H9 (cell line): Measurements from ENCODE around the gene MYH11. TPM values are rescaled to one million over a fixed set of nuclear protein-coding genes. Genes with fewer than 3 reads are reported as not detected.

Experiments used
- DNase-seq: peaks from one replicate; pipeline ENCODE4 v3.0.0-alpha.2; 2017
- H2AFZ ChIP-seq: one replicate; pipeline ENCODE4 v1.6.1; 2013; ENCODE audit warnings: mild to moderate bottlenecking, low read length, control low read depth, moderate library complexity
- H2AK5ac ChIP-seq: 2 replicates; pipeline ENCODE4 v1.6.1; 2013; ENCODE audit warnings: low read length, control low read depth, mixed read lengths; ENCODE audit not compliant: insufficient read length
- H2BK120ac ChIP-seq: one replicate; pipeline ENCODE4 v1.6.1; 2013; ENCODE audit warnings: low read depth, mild to moderate bottlenecking, low read length, control low read depth, inconsistent platforms; ENCODE audit not compliant: poor library complexity, severe bottlenecking
- H2BK12ac ChIP-seq: 2 replicates; pipeline ENCODE4 v1.6.1; 2013; ENCODE audit warnings: low read length, control low read depth, mixed read lengths, low read depth; ENCODE audit not compliant: insufficient read length
- H2BK15ac ChIP-seq: 2 replicates; pipeline ENCODE4 v1.6.1; 2013; ENCODE audit warnings: low read depth, low read length, control low read depth
- H2BK20ac ChIP-seq: one replicate; pipeline ENCODE4 v1.6.1; 2013; ENCODE audit warnings: low read depth, mild to moderate bottlenecking, low read length, control low read depth, inconsistent platforms; ENCODE audit not compliant: poor library complexity, severe bottlenecking
- H2BK5ac ChIP-seq: 2 replicates; pipeline ENCODE4 v1.6.1; 2013; ENCODE audit warnings: low read length, control low read depth, mixed read lengths; ENCODE audit not compliant: insufficient read length
- H3K14ac ChIP-seq: 2 replicates; pipeline ENCODE4 v1.6.1; 2013; ENCODE audit warnings: low read length, control low read depth; ENCODE audit not compliant: insufficient read depth
- H3K18ac ChIP-seq: 2 replicates; pipeline ENCODE4 v1.6.1; 2013; ENCODE audit warnings: low read depth, mild to moderate bottlenecking, mixed read lengths, low read length, control low read depth; ENCODE audit not compliant: insufficient read length
- H3K23ac ChIP-seq: 2 replicates; pipeline ENCODE4 v1.6.1; 2013; ENCODE audit warnings: low read length, control low read depth, mixed read lengths, low read depth; ENCODE audit not compliant: insufficient read length
- H3K23me2 ChIP-seq: 2 replicates; pipeline ENCODE4 v1.6.1; 2013; ENCODE audit warnings: low read depth, mild to moderate bottlenecking, mixed read lengths, low read length, control low read depth; ENCODE audit not compliant: insufficient read length, poor library complexity, severe bottlenecking
- H3K27ac ChIP-seq: 2 replicates; pipeline ENCODE4 v1.5.1; 2013; ENCODE audit warnings: low read length, control low read depth, mixed read lengths, low read depth; ENCODE audit not compliant: insufficient read length
- H3K27me3 ChIP-seq: 2 replicates; pipeline ENCODE4 v1.6.1; 2013; ENCODE audit warnings: low read length, control low read depth, inconsistent platforms; ENCODE audit not compliant: insufficient read depth
- H3K4ac ChIP-seq: 2 replicates; pipeline ENCODE4 v1.6.1; 2013; ENCODE audit warnings: low read depth, mild to moderate bottlenecking, control low read depth, inconsistent platforms, low read length, moderate library complexity
- H3K4me1 ChIP-seq: 2 replicates; pipeline ENCODE4 v1.6.1; 2013; ENCODE audit warnings: low read length, control low read depth, inconsistent platforms; ENCODE audit not compliant: insufficient read depth
- H3K4me2 ChIP-seq: 2 replicates; pipeline ENCODE4 v1.6.1; 2013; ENCODE audit warnings: low read length, control low read depth, mixed read lengths; ENCODE audit not compliant: insufficient read length, insufficient read depth
- H3K56ac ChIP-seq: 2 replicates; pipeline ENCODE4 v1.6.1; 2013; ENCODE audit warnings: low read depth, mild to moderate bottlenecking, mixed read lengths, low read length, control low read depth; ENCODE audit not compliant: insufficient read length
- H3K79me1 ChIP-seq: 2 replicates; pipeline ENCODE4 v1.6.1; 2013; ENCODE audit warnings: low read depth, mild to moderate bottlenecking, moderate library complexity, low read length, control low read depth, inconsistent platforms; ENCODE audit not compliant: insufficient read depth, poor library complexity, severe bottlenecking
- H3K79me2 ChIP-seq: 2 replicates; pipeline ENCODE4 v1.6.1; 2013; ENCODE audit warnings: low read length, control low read depth, inconsistent platforms; ENCODE audit not compliant: insufficient read depth
- H3K9ac ChIP-seq: 2 replicates; pipeline ENCODE4 v1.6.1; 2013; ENCODE audit warnings: low read length, control low read depth, mixed read lengths; ENCODE audit not compliant: insufficient read length; ENCODE audit errors: extremely low read depth
- H3K9me3 ChIP-seq: one replicate; pipeline ENCODE4 v1.6.1; 2013; ENCODE audit warnings: low read depth, low read length, inconsistent platforms; ENCODE audit not compliant: control insufficient read depth
- H3T11ph ChIP-seq: one replicate; pipeline ENCODE4 v1.6.1; 2013; ENCODE audit warnings: mild to moderate bottlenecking, low read length, control low read depth, inconsistent platforms
- H4K20me1 ChIP-seq: one replicate; pipeline ENCODE4 v1.6.1; 2013; ENCODE audit not compliant: control insufficient read depth, insufficient read length, insufficient read depth
- H4K5ac ChIP-seq: 2 replicates; pipeline ENCODE4 v1.6.1; 2013; ENCODE audit warnings: low read depth, mild to moderate bottlenecking, mixed read lengths, low read length, control low read depth; ENCODE audit not compliant: insufficient read length
- H4K8ac ChIP-seq: replicated peaks from 2 replicates; pipeline ENCODE4 v1.6.1; 2013; ENCODE audit warnings: low read length, control low read depth, mixed read lengths, low read depth; ENCODE audit not compliant: insufficient read length
- H4K91ac ChIP-seq: 2 replicates; pipeline ENCODE4 v1.6.1; 2013; ENCODE audit warnings: low read depth, mild to moderate bottlenecking, moderate library complexity, mixed read lengths, low read length, control low read depth; ENCODE audit not compliant: insufficient read length
- H3K27ac Mint-ChIP-seq, 3 experiments: 2 replicates in 2 of 3; 3 replicates in 1 of 3; pipeline ENCODE4 v1.8.0; 2020 to 2021; ENCODE audit warnings: mixed read lengths in 3 of 3, mild to moderate bottlenecking in 1 of 3, moderate library complexity in 1 of 3
- H3K27me3 Mint-ChIP-seq: 2 replicates; pipeline ENCODE4 v1.8.0; 2021; ENCODE audit warnings: low read depth, mild to moderate bottlenecking, moderate library complexity, mixed read lengths
- H3K36me3 Mint-ChIP-seq, 3 experiments: 2 replicates in 2 of 3; 3 replicates in 1 of 3; pipeline ENCODE4 v1.8.0; 2020 to 2021; ENCODE audit warnings: low read depth in 3 of 3, mixed read lengths in 3 of 3; ENCODE audit not compliant: insufficient read depth in 1 of 3
- H3K4me1 Mint-ChIP-seq, 2 experiments: 2 replicates each; pipeline ENCODE4 v1.8.0; 2020; ENCODE audit warnings: mixed read lengths in 2 of 2
- H3K4me3 Mint-ChIP-seq, 2 experiments: 2 replicates in 1 of 2; 3 replicates in 1 of 2; pipeline ENCODE4 v1.8.0; 2020 to 2021; ENCODE audit warnings: mild to moderate bottlenecking in 2 of 2, mixed read lengths in 2 of 2, moderate library complexity in 1 of 2
- H3K9me3 Mint-ChIP-seq, 2 experiments: 2 replicates in 1 of 2; 3 replicates in 1 of 2; pipeline ENCODE4 v1.8.0; 2020; ENCODE audit warnings: mild to moderate bottlenecking in 2 of 2, mixed read lengths in 2 of 2, moderate library complexity in 1 of 2
- WGBS: extraction: QIAGEN DNeasy Blood & Tissue Kit; methylation state at CpG from one replicate; pipeline ENCODE4 v1.1.7; 2013; ENCODE audit warnings: missing lambda C conversion rate, low lambda C conversion rate, mixed read lengths; ENCODE audit not compliant: insufficient read length; ENCODE audit errors: extremely low coverage; 5-methylcytosine and 5-hydroxymethylcytosine counted together
- total RNA-seq: library from RNA; stranded (reverse); gene quantifications from 2 replicates; pipeline ENCODE4 v1.2.1, GENCODE V29; 2021
- TF ChIP-seq, protein P1 (sequence below): fragments of 200-600 bp; sonication (generic); conservative IDR thresholded peaks from 3 replicates; pipeline ENCODE4 v1.8.0; 2021; ENCODE audit warnings: antibody characterized with exemption, mild to moderate bottlenecking

The MYH11 gene
- total RNA-seq, 1 experiment from 2014 or later: 0.42 TPM

DNA sequence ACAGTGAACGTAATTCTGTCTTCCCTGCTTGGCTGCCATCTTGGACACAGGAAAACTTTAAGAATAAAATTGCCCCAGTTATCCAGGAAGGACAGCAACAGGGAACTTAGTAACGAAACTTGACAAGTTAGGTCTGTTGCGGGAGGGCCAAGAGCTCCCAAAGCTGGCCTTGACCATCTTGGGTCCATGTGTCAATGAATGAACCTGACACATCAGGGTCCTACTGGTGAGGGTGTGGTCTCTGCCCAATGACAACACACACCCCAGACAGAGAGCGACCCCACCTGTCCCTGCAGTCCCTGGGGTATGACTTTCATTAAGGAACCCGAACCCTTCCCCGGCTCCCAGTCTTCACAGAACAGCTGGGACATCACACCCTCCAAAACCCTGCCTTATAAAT is 110.5 kb downstream of the MYH11 start:
- no peak overlapping the region for H3K56ac ChIP-seq
- Mint-ChIP-seq H3K27me3 (no peaks in the 10 kb centered on the region; the same call in 1 of the 2 replicates), H3K4me1 (peaks cover 2 to 6% of the 10 kb centered on the region in 2 experiments; a peak in 3 of 4 replicates), H3K4me3 (no peak overlapping the region), H3K9me3 (no peaks in the 10 kb centered on the region), H3K27ac (no peak overlapping the region), H3K36me3 (no peaks in the 10 kb centered on the region)
- H3K4me1 ChIP-seq: no peaks in the 10 kb centered on the region
- H3K9me3 ChIP-seq: no peaks in the 10 kb centered on the region
- WGBS: no CpG with 5 or more reads among the region's 6 CpGs
- no peak overlapping the region for H3K27ac ChIP-seq
- no peak overlapping the region for H3K4ac ChIP-seq
- H4K5ac ChIP-seq: no peak overlapping the region
- no peak for DNase-seq
- TF ChIP-seq, protein P1, sequence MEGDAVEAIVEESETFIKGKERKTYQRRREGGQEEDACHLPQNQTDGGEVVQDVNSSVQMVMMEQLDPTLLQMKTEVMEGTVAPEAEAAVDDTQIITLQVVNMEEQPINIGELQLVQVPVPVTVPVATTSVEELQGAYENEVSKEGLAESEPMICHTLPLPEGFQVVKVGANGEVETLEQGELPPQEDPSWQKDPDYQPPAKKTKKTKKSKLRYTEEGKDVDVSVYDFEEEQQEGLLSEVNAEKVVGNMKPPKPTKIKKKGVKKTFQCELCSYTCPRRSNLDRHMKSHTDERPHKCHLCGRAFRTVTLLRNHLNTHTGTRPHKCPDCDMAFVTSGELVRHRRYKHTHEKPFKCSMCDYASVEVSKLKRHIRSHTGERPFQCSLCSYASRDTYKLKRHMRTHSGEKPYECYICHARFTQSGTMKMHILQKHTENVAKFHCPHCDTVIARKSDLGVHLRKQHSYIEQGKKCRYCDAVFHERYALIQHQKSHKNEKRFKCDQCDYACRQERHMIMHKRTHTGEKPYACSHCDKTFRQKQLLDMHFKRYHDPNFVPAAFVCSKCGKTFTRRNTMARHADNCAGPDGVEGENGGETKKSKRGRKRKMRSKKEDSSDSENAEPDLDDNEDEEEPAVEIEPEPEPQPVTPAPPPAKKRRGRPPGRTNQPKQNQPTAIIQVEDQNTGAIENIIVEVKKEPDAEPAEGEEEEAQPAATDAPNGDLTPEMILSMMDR: no peak
- no peaks in the 10 kb centered on the region for H3K23me2 ChIP-seq
- H2BK120ac ChIP-seq: no peak overlapping the region
- H2BK20ac ChIP-seq: no peak overlapping the region
- no peak overlapping the region for H2BK15ac ChIP-seq
- H2BK5ac ChIP-seq: no peak overlapping the region
- H3K27me3 ChIP-seq: no peaks in the 10 kb centered on the region
- H4K91ac ChIP-seq: no peak overlapping the region
- H4K20me1 ChIP-seq: no peaks in the 10 kb centered on the region
- no peak overlapping the region for H3K18ac ChIP-seq
- H3K79me2 ChIP-seq: no peaks in the 10 kb centered on the region
- H3T11ph ChIP-seq: no peak overlapping the region
- H3K4me2 ChIP-seq: no peak overlapping the region
- H4K8ac ChIP-seq: no peak overlapping the region
- H3K14ac ChIP-seq: no peak overlapping the region
- H2AK5ac ChIP-seq: no peak overlapping the region
- no peak overlapping the region for H3K23ac ChIP-seq
- no peak overlapping the region for H2AFZ ChIP-seq
- no peaks in the 10 kb centered on the region for H3K79me1 ChIP-seq
- H2BK12ac ChIP-seq: no peak overlapping the region
- no peak overlapping the region for H3K9ac ChIP-seq
